SK-N-MC (cell line): ENCODE results near the gene AMIGO3.
A peak's percentile ranks its signal among the peaks of the same experiment; 100 is the strongest.
"Not testable (repeated sequence)": the region's sequence is repeated elsewhere in the genome, so short reads cannot be mapped to it uniquely, and the experiment has no call there.

Source experiments
- DNase-seq: peaks from one replicate; pipeline ENCODE4 v3.0.0-alpha.2; 2011; ENCODE audit warnings: low read depth, low spot score
- H3K27ac ChIP-seq: fragments of 200-600 bp; sonication (generic); 2 replicates; pipeline ENCODE4 v1.5.1; 2016; ENCODE audit warnings: mixed run types
- H3K36me3 ChIP-seq: fragments of 200-600 bp; sonication (generic); 2 replicates; pipeline ENCODE4 v1.6.1; 2017; ENCODE audit warnings: antibody characterized with exemption, low read length, mixed read lengths; ENCODE audit not compliant: insufficient read depth
- H3K4me3 ChIP-seq: fragments of 200-600 bp; sonication (generic); 2 replicates; pipeline ENCODE4 v1.5.1; 2016
- H3K9ac ChIP-seq: fragments of 200-600 bp; sonication (generic); 2 replicates; pipeline ENCODE4 v1.8.0; 2017; ENCODE audit warnings: mixed run types, mixed read lengths; ENCODE audit not compliant: insufficient read length
- H3K9me3 ChIP-seq: fragments of 200-600 bp; sonication (generic); 2 replicates; pipeline ENCODE4 v1.6.1; 2017; ENCODE audit warnings: low read depth, mild to moderate bottlenecking, antibody characterized with exemption, low read length, moderate library complexity, mixed read lengths
- EZH2 ChIP-seq: fragments of 200-600 bp; sonication (generic); IDR thresholded peaks from one replicate; pipeline ENCODE4 v1.6.1; 2017; ENCODE audit warnings: antibody characterized with exemption
- FOXP2 ChIP-seq: optimal IDR thresholded peaks from 2 replicates; pipeline ENCODE3; 2011; ENCODE audit warnings: mild to moderate bottlenecking, moderate library complexity; ENCODE audit not compliant: insufficient read depth; ENCODE audit errors: extremely low read length, control extremely low read depth
- POLR2AphosphoS5 ChIP-seq: IDR thresholded peaks from 2 replicates; pipeline ENCODE4 v1.6.1; 2012; ENCODE audit warnings: mild to moderate bottlenecking, low read depth, low read length, borderline replicate concordance

AMIGO3 gene

GRCh38 chr3:49686346-49686745 is 33.1 kb downstream of the AMIGO3 start:
- not testable (repeated sequence) for H3K4me3 ChIP-seq, H3K27ac ChIP-seq, DNase-seq, H3K9me3 ChIP-seq, H3K36me3 ChIP-seq, H3K9ac ChIP-seq

DNA sequence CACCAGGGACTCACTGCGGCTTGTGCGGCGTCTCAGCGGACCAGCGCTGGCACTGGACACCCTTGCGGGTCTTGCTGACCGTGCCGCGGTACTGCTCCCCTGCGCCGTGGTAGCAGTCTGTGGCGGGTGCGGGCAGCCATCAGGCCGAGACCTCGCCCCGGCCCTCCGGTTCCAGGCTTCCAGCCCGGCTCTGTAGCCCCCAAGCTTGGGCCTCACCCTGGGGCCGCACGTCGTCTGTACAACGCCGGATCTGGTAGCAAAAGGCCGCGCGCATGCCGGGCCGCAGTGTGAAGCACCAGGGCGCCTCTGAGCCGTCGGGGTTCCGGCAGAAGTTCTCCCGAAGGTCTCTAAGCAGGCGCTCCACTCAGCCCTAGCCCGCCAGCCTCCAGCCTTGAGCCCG is 33.6 kb downstream of the AMIGO3 start:
- H3K9me3 ChIP-seq, H3K36me3 ChIP-seq, H3K27ac ChIP-seq, DNase-seq, H3K4me3 ChIP-seq, H3K9ac ChIP-seq: not testable (repeated sequence)

GRCh38 chr3:49685103-49685502 is 34.4 kb downstream of the AMIGO3 start:
- not testable (repeated sequence) for H3K27ac ChIP-seq, H3K9ac ChIP-seq, H3K9me3 ChIP-seq, DNase-seq, H3K36me3 ChIP-seq, H3K4me3 ChIP-seq

- H3K9me3 ChIP-seq, DNase-seq, H3K36me3 ChIP-seq, H3K4me3 ChIP-seq, H3K27ac ChIP-seq, H3K9ac ChIP-seq: not testable (repeated sequence)
These were observed 35.0 kb downstream of the AMIGO3 start for GRCh38 chr3:49684453-49684852.

- no peak overlapping the region for H3K27ac ChIP-seq
- no peak for DNase-seq
- H3K9ac ChIP-seq = no peak overlapping the region
- no peaks in the 10 kb centered on the region for H3K9me3 ChIP-seq
- TF ChIP-seq FOXP2 (no peak), POLR2AphosphoS5 (no peak), EZH2 (no peak)
- H3K36me3 ChIP-seq = no peaks in the 10 kb centered on the region; the same call in 1 of the 2 replicates
- H3K4me3 ChIP-seq = no peak overlapping the region
These were observed 36.3 kb downstream of the AMIGO3 start for GRCh38 chr3:49683162-49683561.

GRCh38 chr3:49681543-49681942 is 37.9 kb downstream of the AMIGO3 start:
- no peak overlapping the region for H3K27ac ChIP-seq
- no peak for DNase-seq

DNA sequence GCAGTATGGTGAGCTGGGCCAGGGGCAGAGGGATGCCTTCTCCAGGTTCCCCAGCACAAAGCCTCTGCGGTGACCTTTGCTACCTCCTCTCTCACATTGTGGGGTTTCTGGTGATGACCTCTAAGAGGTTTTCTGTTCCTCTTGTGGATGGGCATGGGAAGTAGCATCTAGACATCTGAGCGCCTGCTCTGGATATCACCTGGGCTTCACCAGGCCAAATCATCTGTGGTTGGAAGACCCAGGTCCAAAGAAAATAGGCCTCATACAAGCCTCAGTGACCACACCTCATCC is 38.3 kb downstream of the AMIGO3 start:
- H3K9me3 ChIP-seq = no peaks in the 10 kb centered on the region
- no peak overlapping the region for H3K27ac ChIP-seq
- H3K36me3 ChIP-seq = no peaks in the 10 kb centered on the region; the same call in 1 of the 2 replicates
- TF ChIP-seq POLR2AphosphoS5 = no peak
- TF ChIP-seq EZH2 = no peak
- no peak for TF ChIP-seq FOXP2
- no peak overlapping the region for H3K4me3 ChIP-seq
- H3K9ac ChIP-seq = no peak overlapping the region
- no peak for DNase-seq

More at GRCh38 chr3:49681543-49681942, 37.9 kb downstream of the AMIGO3 start:
- no peak overlapping the region for H3K4me3 ChIP-seq
- no peak overlapping the region for H3K9ac ChIP-seq
- no peaks in the 10 kb centered on the region; the same call in 1 of the 2 replicates for H3K36me3 ChIP-seq
- H3K9me3 ChIP-seq = no peaks in the 10 kb centered on the region
- TF ChIP-seq FOXP2 = no peak
- no peak for TF ChIP-seq POLR2AphosphoS5
- TF ChIP-seq EZH2 = no peak

GRCh38 chr3:49680493-49681231 is 38.8 kb downstream of the AMIGO3 start:
- TF ChIP-seq POLR2AphosphoS5 = no peak
- no peak for TF ChIP-seq FOXP2
- no peak for TF ChIP-seq EZH2
- no peak for DNase-seq
- no peak overlapping the region for H3K27ac ChIP-seq
- no peak overlapping the region for H3K4me3 ChIP-seq
- no peaks in the 10 kb centered on the region; the same call in 1 of the 2 replicates for H3K36me3 ChIP-seq
- no peak overlapping the region for H3K9ac ChIP-seq
- H3K9me3 ChIP-seq = no peaks in the 10 kb centered on the region

- Histone ChIP-seq H3K9me3 (no peaks in the 10 kb centered on the region), H3K36me3 (no peaks in the 10 kb centered on the region; the same call in 1 of the 2 replicates), H3K27ac (no peak overlapping the region), H3K4me3 (no peak overlapping the region), H3K9ac (no peak overlapping the region)
- no peak for DNase-seq
- TF ChIP-seq FOXP2 = no peak
- no peak for TF ChIP-seq POLR2AphosphoS5
- no peak for TF ChIP-seq EZH2
These were observed 43.6 kb downstream of the AMIGO3 start for GRCh38 chr3:49675912-49676311.

DNA sequence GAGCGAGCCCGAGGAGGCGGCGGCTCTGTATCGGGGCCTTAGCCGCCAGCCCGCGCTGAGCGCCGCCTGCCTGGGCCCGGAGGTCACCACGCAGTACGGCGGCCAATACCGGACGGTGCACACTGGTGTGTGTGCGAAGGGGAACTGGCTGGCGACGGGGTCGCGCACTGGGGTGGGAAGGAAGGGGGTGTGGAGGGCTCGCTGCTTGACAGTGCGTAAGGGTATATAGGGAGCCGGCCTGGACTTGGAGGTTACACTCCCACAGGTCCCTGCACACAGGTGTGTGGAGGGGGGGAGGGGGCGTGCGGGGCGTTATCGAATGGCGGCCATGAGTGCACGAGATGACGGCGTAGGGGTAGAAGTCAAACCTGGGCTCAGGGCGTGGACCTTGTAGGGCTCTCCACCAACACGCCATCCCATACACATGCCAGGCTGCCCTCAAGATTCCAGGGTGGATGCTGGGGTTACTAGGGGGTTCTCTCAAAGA is 44.9 kb downstream of the AMIGO3 start:
- no peak for DNase-seq
- Histone ChIP-seq H3K9me3 (no peaks in the 10 kb centered on the region), H3K36me3 (no peaks in the 10 kb centered on the region; the same call in 1 of the 2 replicates), H3K9ac (peak overlapping the region; percentile 69), H3K27ac (no peak overlapping the region), H3K4me3 (peak overlapping the region; percentile 79)
- TF ChIP-seq FOXP2 (no peak), EZH2 (no peak), POLR2AphosphoS5 (no peak)
